WI38 (cell line): ENCODE measurements around the gene OR4D6.
"Not testable (repeated sequence)": the region's sequence is repeated elsewhere in the genome, so short reads cannot be mapped to it uniquely, and the experiment has no call there.

Experiments used
- H3K4me3 ChIP-seq: 2 replicates; pipeline ENCODE4 v1.5.1; 2011; ENCODE audit warnings: low read depth, mild to moderate bottlenecking, control low read depth, low read length
- CTCF ChIP-seq: IDR thresholded peaks from 2 replicates; pipeline ENCODE4 v1.5.1; 2012; ENCODE audit warnings: low read depth, mild to moderate bottlenecking, control low read depth, low read length

OR4D6 gene

DNA sequence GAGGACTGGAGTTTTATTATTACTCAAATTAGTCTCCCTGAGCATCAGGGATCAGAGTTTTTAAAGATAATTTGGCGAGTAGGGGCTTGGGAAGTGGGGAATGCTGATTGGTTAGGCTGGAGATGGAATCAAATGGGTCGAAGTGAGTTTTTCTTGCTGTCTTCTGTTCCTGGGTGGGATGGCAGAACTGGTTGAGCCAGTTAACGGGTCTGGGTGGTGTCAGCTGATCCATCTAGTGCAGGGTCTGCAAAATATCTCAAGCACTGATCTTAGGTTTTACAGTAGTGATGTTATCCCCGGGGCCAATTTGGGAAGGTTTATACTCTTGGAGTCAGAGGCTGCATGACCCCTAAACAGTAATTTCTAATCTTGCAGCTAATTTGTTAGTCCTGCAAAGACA lies 31.6 kb upstream of the OR4D6 start:
- TF ChIP-seq CTCF = no peak
- H3K4me3 ChIP-seq = no peak overlapping the region

- no peak within 1 kb of the TSS for H3K4me3 ChIP-seq
- TF ChIP-seq CTCF = no peak
Observed at GRCh38 chr11:59426361-59427067, 30.2 kb upstream of the OR4D6 start, which contains the start of gene OR5A2. OR5A2 (minus strand) TSS chr11:59426413; CDS start chr11:59422953, 3,460 bp downstream.

DNA sequence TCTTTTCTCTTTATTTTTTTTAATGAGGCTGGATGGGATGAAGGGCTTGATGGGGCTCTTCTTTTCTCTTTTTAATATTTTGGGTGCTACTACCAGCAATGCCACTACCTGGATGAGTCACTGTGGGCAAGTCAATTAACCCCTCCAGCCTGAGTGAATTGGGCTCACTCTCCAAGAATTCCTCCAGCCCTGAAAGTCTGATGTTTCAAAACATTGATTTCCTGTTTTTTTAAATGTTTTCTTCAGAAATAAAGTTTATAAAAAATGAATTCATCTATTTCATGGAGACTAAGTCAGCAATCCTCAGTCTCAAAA lies 29.7 kb upstream of the OR4D6 start:
- H3K4me3 ChIP-seq = no peak overlapping the region
- no peak for TF ChIP-seq CTCF

DNA sequence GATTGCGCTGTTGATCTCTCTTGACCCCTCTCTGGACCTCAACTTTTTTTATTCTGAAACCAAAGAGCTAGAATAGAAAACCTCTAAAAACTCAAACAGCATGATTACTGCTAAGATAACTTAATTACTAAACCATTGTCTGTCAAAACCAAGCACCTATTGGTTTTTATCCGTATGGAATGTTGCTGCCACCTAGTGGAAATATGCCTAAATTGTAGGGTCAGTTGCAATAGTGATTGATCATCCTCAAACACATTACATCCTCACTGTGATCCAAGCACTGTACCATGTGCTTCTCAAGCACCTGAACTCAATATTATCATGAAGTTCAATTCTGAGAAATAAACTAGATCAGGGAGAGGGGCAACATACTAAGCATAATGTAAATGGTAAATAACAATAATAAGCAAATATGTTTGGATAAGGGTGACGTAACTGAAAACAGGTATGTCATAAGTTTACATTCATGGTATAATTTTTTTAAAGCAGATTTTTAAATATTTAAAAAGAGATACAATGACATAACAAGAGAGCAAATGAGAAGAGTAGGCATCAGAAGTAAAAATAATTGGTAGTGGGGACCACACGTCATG lies 26.7 kb upstream of the OR4D6 start:
- peak; percentile 47; the same call in 1 of the 2 replicates for TF ChIP-seq CTCF
- H3K4me3 ChIP-seq = no peak overlapping the region

GRCh38 chr11:59436169-59436568 lies 20.6 kb upstream of the OR4D6 start, which contains the start of gene OR5A1:
OR5A1 (plus strand) TSS chr11:59436469; CDS start chr11:59443169, 6,700 bp downstream.
- H3K4me3 ChIP-seq = no peak within 1 kb of the TSS
- no peak for TF ChIP-seq CTCF

GRCh38 chr11:59437770-59438169 lies 19.0 kb upstream of the OR4D6 start:
- no peak overlapping the region for H3K4me3 ChIP-seq
- no peak for TF ChIP-seq CTCF

DNA sequence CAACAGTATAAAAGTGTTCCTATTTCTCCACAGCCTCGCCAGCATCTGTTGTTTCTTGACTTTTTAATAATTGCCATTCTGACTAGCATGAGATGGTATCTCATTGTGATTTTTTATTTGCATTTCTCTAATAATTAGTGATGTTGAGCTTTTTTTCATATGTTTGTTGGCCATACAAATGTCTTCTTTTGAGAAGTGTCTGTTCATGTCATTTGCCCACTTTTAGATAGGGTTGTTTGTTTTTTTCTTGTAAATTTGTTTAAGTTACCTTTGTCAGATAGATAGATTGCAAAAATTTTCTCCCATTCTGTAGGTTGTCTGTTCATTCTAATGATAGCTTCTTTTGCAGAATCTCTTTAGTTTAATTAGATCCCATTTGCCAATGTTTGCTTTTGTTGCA lies 11.1 kb upstream of the OR4D6 start:
- not testable (repeated sequence) for H3K4me3 ChIP-seq
